ENCODE results near the gene DOCK3.

Gene DOCK3

DNA sequence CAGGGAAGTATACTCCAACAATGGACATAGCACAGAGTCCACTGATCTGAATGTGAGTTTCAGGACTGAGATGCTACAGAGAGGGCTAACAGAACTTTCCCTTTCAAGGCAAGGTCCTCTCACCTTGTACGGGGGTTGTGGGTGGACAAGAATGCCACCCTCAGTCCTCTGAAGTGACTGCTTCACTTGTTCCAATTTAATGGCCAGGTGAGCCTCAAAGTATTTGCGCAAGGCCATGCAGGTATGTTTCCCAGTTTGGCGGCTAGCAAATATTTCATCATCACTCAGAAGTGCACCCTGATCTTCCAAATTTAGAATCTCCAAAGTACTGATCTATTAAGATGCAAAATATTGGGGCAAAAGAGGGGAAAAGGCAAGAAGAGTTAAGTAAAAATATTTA lies 754.4 kb downstream of the DOCK3 start:
- TF ChIP-seq, protein P1, sequence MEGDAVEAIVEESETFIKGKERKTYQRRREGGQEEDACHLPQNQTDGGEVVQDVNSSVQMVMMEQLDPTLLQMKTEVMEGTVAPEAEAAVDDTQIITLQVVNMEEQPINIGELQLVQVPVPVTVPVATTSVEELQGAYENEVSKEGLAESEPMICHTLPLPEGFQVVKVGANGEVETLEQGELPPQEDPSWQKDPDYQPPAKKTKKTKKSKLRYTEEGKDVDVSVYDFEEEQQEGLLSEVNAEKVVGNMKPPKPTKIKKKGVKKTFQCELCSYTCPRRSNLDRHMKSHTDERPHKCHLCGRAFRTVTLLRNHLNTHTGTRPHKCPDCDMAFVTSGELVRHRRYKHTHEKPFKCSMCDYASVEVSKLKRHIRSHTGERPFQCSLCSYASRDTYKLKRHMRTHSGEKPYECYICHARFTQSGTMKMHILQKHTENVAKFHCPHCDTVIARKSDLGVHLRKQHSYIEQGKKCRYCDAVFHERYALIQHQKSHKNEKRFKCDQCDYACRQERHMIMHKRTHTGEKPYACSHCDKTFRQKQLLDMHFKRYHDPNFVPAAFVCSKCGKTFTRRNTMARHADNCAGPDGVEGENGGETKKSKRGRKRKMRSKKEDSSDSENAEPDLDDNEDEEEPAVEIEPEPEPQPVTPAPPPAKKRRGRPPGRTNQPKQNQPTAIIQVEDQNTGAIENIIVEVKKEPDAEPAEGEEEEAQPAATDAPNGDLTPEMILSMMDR (IDR thresholded peaks at IDR 0.05; ENCODE audit: low read depth, low read length): no peak
- Histone ChIP-seq H3K4me3 (ENCODE audit: low read depth, low read length) (no peak overlapping the region), H3K36me3 (no peaks in the 10 kb centered on the region; the same call in 1 of the 2 replicates), H3K9me3 (no peaks in the 10 kb centered on the region), H3K4me1 (no peaks in the 10 kb centered on the region), H3K27me3 (no peaks in the 10 kb centered on the region)
- no peak for DNase-seq
